OCI-M1 (cell line): Measurements from ENCODE around the gene TBC1D22A.
A peak's percentile ranks its signal among the peaks of the same experiment; 100 is the strongest.
"Not testable (repeated sequence)": the region's sequence is repeated elsewhere in the genome, so short reads cannot be mapped to it uniquely, and the experiment has no call there.

Source experiments
- DNase-seq: peaks from one replicate; lab custom pipeline; 2025; lab: John Stamatoyannopoulos, UW

The TBC1D22A gene

GRCh38 chr22:46813816-46814597, 51.6 kb downstream of the TBC1D22A start:
- DNase-seq: no peak

DNA sequence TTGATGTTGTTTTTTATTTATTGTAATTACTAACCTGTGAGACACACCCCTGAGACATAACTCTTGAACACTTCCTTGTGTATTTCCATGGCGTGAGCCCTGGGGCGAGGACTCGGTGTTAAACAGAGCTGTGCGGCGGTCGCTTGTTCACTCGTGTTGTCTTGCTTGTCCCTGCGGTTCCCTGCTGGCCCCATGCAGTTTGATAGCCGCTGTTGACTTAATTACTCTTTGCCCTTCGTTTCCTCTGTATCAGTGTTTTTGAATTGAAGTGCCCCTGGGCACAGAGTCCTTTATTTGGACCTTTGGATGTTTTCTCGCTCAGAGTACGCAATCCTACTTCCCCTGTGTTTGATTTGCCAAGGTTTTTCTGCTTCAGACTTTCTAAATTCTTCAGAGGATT, 52.7 kb downstream of the TBC1D22A start:
- no peak for DNase-seq

DNA sequence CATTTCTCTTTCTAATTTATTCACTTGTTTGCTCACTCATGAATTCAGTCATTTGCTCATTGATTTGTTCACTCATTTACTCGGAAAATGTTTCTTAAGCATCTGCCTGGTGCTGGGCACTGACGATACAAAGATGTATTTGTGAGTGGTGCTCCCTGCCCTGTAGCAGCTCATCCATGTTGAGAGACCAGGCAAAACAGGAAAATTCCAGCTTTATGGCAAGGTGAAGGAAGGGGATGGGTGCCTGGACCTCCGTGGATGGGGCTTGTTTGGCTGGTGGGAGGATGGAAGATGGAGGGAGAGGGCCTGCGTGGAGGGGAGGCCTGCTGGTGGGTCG, 53.1 kb downstream of the TBC1D22A start:
- DNase-seq: no peak

GRCh38 chr22:46815896-46816731, 53.7 kb downstream of the TBC1D22A start:
- peak; percentile 78 for DNase-seq

DNA sequence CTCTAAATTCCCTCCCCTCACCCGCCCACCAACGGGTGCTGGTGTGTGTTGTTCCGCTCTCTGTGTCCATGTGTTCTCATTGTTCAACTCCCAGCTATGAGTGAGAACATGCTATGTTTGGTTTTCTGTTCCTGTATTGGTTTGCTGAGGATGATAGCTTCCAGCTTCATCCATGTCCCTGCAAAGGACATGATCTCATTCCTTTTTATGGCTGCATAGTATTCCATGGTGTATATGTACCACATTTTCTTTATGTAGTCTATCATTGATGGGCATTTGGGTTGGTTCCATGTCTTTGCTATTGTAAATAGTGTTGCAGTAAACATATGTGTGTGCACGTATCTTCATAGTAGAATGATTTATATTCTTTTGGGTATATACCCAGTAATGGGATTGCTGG, 54.9 kb downstream of the TBC1D22A start:
- not testable (repeated sequence) for DNase-seq

DNA sequence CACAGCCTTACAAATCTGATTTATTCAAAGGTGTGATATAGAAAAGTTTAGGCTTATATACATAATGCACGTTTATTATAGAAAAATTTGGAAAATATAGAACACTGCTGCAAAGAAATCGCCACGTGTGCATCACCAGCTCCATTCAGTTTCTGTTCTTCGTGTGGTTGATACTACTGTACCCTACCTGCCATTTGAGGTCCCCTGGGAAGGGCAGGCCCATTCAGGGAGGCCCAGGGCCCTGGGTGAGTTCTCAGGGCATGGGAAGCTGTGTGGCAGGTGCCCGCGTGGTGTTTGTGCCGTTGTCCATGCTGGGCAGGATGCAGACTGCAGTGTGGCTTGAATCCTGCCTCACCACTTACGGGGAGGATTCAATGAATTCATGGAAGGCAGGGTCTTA, 60.8 kb downstream of the TBC1D22A start:
- DNase-seq: no peak

DNA sequence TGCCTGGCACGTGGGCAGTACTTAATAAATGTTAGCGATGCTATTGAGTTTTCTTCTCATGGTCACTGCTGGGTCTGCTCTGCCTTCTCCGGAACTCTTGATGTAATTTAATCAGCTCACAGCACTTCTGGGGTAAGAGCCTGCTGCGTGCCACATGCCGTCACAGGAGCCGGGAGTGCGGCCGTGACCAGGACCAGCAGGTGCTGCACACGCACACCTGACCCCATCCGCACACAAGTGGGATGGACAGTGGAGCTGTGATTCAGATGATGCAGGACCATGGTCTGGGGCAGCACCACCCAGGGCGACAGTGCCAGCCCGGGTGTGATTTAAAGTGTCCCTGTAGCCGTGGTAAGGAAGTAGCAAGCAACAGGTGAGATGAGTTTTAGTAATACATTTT, 61.2 kb downstream of the TBC1D22A start:
- DNase-seq: no peak

DNA sequence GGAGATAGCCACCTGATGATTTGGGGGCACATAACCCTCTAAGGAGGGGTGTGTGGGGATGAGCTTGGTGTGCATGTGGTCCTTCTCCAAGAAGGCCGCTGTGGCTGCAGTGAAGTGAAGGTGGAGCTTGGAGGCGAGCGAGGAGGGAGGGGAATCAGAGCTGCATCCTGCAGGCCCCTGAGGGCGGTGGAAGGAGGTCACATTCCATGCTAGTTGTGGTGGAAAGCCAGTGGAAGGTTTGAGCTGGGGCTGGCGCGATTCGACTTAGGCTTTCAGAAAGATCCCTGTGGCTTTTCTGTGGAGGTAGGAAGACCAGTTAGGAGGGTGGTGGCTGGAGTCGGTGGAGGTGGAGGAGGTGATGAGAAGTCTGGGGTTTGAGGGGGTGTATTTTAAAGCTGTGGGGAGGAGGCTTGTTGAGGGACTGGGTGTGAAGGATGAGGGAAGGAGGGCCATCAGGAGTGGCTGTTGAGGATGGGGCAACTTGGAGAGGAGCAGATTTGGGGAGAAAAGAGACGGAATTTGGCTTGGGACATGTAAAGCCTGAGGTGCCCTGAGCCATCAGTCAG, 62.0 kb downstream of the TBC1D22A start:
- DNase-seq: no peak

DNA sequence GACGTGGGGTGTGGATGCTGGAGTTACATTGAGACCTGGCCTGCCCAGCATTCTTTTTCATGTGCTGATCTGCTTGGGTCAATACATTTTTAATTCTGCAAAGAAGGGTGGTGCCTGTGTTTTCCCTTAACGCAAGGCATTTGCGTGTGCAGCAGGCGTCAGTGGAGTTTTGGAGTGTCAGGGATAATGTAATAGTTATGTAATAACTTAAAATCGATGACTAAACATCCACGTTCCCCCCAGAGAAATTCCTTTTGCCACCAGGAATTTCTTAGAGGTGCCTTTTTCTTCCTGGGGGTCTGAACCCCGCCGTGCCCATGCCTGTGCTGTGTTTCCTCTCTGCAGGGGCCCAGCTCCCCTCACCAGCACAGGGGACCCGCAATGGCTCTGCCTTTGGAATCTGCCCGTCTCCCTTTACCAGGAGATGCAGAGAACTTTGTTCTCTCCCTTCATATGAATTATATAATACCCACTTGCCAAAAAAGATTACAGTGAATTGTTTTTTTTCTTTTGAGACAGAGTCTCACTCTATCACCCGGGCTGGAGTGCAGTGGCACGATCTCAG, 62.6 kb downstream of the TBC1D22A start:
- DNase-seq: no peak

GRCh38 chr22:46826438-46827135, 64.1 kb downstream of the TBC1D22A start:
- DNase-seq: no peak

DNA sequence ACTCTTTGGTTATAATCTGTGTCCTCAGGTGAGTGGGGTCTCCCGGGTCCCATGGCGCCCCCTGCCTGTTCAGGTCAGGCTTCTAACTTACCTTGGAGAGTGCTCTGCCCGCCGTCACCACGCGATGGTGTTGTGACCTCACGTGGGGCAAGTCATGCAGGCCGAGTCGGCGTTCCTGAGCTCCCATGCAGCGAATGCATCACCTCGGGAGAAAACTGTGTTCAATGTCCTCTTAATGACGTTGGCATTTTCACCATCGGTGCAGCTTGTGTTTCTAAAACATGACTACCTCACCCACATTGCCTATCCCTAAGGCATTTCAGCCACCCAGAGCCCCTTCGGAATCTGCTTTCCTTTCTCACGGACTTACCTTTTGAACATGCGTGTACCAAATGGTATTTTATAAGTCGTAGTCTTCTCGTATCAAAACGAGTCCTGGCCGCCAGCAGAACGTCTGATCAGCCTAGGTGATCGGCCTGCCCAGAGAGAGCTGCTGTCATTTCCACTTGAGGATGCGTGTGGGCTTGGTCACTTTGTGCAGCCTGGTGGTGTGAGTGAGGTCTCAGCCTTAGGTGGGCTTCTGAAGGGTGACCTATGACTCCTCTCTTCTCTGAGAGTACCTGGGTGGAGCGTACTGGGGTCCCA, 64.8 kb downstream of the TBC1D22A start:
- no peak for DNase-seq

GRCh38 chr22:46827781-46828180, 65.3 kb downstream of the TBC1D22A start:
- no peak for DNase-seq

DNA sequence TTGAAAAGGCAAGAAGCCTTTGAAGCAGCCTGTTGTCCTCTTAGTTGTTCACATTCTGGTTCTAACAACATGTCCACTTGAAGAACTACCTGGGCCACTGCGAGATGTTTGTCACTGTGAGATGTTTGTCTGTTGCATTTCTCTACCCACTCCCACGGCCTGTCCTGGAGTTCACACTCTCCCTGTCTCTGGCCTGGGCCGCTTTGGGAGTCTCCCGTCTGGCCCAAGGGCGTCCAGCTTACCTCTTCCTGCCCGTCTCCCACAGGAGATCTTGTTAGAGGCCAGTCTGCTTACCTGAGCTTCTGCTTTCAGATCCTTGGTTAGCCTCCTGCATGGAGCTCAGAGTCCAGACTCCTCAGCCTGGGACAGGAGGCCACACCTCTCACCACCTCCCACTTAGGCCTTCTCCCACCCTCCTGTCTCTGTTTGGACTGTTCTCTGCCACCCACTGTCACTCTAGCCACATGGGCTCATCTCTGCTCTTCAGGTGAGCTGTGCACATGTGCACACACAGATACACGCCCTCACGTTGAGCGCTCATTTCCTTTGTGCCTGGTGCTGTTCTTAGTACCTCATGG, 66.0 kb downstream of the TBC1D22A start:
- no peak for DNase-seq

DNA sequence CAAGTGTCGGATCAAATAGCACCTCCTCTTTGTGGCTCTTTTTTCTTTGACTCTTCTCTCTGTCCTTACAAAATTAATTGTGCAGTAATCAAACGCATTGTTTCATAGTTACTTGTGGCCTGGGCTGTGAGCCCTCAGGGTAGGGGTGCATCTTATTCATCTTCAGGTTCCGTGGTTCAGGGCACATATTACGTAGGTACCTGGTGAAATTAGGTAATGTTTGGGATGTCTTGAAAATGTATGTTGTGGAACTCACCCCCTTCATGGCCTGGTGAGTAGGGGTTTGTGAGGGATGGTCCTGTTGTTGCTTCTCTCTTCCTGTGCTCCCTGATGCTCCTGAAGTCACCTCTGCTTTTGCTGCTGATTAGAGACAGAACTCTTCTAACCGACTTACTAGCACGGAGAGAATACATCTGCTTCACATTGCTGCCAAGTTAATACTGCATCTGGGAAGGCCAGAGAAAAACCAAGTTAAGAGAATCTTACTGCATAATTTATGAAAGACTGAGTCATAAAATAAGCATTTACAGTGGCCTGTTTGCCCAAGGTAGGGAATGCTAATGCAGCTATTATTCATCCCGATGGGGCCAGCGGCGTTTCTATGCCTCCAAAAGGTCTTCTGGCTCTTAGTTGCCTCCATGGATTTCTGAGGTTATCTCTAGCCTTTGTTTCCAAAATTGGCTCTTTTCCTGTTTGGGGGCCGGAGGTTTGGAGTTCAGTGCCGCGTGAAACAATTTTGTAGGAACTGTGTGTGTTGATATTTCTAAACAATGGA, 66.9 kb downstream of the TBC1D22A start:
- no peak for DNase-seq

DNA sequence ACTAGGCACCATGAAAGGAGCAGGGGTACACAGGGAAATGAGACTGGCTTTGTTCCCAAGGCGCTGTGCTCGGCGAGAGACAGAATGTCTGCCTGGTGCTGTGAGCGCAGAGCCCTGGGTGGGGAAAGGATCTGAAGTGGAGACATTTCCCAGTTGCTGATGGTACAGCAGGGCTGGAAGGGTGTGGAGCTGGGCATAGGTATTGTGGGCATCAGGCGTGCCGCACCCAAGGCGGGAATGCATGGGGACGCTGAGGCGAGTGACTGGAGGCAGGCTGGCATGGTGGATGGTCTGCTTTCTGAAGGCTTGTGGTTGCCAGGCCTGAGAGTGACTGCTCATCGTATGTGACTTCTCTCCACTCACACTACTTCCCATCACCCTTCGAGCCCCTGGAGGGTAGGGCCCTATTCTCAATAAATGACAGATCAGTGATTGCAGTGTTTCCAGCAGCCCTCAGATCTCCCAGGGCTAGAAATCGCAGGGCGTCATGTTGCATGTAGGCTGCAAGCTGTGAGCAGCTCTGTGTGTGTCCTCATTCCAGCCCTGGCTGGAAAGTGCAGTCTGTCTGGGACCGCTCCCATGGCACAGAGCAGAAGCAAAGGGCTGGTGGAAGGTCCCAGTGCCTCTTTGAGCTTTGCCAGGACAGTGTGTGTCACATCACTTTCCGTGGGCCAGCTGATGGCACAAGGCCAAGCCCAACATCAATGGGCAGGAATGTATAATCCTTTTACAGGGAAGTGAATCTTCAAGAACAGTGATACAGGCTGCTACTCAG, 67.7 kb downstream of the TBC1D22A start:
- no peak for DNase-seq

- DNase-seq: no peak
Measured at GRCh38 chr22:46830841-46831240, 68.4 kb downstream of the TBC1D22A start.

DNA sequence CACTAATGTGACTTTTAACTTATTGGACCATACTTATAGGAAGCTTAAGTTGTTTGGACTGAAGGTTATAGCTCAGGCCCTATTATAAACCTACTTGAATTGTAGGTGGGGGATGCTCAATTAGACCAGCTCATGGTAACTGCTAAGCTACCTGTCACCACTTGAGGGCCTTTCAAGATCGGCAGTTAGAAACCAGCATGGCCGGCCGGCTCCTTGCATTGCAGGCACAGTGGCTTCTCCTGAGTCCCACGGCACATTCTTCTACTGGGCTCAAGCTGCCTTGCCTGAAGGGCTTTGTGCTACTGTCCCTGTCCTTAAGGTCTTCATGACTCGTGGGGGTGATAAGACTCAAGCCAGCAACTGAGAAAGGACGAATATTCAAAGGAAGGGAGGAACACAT, 70.8 kb downstream of the TBC1D22A start:
- DNase-seq: no peak

DNA sequence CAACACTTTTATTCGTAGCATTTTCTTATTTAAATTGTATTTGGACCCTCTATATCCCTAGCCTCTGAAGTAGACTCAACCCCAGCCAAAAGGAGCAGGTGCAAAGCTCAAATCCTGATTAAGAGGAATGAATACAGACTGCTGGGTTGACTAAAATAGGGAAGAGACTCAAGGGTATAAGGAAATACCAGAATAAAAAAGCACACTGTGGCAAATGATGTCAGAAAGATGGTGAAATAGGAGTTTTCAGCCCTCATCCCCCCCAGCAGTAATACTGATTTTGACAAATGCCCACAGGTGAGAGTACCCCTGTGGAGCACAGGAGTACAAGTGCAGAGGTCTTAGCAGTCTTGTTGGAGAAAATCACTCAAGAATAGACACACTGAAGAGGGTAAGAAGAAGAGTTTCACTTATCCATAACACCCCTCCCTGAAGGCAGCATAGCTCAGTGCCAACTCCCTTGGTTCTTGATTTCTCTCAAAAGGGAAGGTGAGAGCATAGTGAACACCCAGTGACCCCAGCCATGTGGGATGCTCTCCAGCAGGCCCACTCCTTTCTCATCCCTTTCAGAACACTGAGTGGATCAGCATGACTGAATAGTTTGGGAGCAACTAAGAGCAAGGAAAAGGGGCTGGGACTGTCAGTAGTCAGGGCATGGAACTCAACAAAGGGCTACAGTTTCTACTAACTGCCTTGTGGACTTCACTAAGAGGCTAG, 71.7 kb downstream of the TBC1D22A start:
- DNase-seq: no peak

DNA sequence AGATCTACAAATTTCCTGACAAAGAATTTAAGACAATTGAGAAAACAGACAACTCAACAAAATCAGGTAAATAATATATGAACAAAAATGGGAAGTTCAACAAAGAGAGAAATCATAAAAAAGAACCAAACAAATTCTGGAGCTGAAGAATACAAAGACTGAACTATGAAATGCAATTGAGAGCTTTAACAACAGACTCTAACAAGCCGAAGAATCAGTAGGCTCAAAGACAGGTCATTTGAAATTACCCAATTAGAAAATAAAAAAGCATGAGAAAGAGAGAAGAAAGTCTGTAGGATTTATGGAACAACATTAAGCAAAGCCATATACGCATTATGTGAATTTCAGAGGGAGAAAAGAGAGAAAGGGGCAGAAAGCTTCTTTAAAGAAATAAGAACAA, 72.8 kb downstream of the TBC1D22A start:
- no peak for DNase-seq
